Kidney glomerular epithelial cell (primary cell): ENCODE results near the gene SETD2.

ENCODE experiments used
- DNase-seq: peaks from one replicate; lab custom pipeline; 2025; lab: John Stamatoyannopoulos, UW

SETD2 gene

GRCh38 chr3:47009225-47010110 lies 154.4 kb downstream of the SETD2 start:
- peak; percentile 74 for DNase-seq

- no peak for DNase-seq
These were observed 155.1 kb downstream of the SETD2 start for GRCh38 chr3:47008851-47009224.

DNA sequence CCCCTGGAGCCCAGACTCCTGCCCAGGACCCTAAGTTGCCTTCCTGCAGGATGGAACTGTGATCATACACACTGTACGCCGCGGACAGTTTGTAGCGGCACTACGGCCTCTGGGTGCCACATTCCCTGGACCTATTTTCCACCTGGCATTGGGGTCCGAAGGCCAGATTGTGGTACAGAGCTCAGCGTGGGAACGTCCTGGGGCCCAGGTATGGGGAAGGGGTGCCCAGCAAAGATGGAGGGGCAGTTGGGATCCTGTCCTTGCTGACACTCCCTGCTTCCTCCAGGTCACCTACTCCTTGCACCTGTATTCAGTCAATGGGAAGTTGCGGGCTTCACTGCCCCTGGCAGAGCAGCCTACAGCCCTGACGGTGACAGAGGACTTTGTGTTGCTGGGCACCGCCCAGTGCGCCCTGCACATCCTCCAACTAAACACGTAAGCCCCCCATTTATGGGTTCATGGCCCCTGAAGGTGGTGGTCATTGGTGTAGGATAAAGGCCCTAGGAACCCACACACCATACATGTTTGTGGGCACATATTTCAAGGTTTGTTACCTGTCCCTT lies 155.6 kb downstream of the SETD2 start:
- DNase-seq, result no peak

- DNase-seq, result no peak
These were observed 156.3 kb downstream of the SETD2 start for GRCh38 chr3:47007482-47008233.

GRCh38 chr3:47007001-47007400 lies 156.9 kb downstream of the SETD2 start:
- DNase-seq, result no peak

GRCh38 chr3:47006145-47006651 lies 157.7 kb downstream of the SETD2 start:
- DNase-seq, result no peak

DNA sequence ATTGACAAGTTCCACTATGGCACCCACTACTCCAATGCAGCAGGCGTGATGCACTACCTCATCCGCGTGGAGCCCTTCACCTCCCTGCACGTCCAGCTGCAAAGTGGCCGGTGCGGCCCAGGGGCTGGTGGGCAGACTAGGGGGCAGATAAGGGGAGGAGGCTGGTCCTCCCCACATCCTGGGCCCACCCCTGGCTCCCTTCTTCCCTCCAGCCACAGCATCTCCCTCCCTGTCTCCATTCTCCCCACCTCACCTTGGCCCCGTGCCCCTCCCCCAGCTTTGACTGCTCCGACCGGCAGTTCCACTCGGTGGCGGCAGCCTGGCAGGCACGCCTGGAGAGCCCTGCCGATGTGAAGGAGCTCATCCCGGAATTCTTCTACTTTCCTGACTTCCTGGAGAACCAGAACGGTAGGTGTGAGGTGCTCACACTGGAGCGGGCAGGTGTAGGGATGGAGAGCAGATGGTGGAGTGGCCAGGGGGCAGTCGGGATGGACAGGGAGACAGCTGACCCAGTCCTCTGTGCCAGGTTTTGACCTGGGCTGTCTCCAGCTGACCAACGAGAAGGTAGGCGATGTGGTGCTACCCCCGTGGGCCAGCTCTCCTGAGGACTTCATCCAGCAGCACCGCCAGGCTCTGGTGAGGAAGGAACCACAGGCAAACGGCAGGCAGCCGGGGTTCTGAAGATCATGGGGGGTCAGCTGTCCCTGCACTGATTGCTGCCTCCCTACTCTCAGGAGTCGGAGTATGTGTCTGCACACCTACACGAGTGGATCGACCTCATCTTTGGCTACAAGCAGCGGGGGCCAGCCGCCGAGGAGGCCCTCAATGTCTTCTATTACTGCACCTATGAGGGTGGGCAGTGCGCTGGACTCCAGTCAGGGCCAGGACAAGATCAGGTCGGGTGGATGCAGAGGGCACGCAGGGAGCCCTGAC lies 158.4 kb downstream of the SETD2 start:
- no peak for DNase-seq

GRCh38 chr3:47004369-47005211 lies 159.3 kb downstream of the SETD2 start:
- no peak for DNase-seq

GRCh38 chr3:47003461-47004368 lies 160.2 kb downstream of the SETD2 start:
- DNase-seq, result no peak

DNA sequence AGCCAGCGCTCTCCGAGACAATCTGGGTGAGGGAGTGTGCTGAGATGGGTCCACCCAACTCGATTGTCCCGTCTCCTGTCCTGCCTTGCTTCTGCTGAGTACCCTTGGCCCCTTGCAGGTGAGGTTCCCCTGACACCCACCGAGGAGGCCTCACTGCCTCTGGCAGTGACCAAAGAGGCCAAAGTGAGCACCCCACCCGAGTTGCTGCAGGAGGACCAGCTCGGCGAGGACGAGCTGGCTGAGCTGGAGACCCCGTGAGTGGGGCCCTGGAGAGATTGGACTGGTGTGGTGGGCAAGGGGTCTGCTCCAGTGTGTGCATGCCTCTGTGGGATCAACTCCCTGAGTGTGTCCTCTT lies 160.9 kb downstream of the SETD2 start:
- DNase-seq, result no peak

DNA sequence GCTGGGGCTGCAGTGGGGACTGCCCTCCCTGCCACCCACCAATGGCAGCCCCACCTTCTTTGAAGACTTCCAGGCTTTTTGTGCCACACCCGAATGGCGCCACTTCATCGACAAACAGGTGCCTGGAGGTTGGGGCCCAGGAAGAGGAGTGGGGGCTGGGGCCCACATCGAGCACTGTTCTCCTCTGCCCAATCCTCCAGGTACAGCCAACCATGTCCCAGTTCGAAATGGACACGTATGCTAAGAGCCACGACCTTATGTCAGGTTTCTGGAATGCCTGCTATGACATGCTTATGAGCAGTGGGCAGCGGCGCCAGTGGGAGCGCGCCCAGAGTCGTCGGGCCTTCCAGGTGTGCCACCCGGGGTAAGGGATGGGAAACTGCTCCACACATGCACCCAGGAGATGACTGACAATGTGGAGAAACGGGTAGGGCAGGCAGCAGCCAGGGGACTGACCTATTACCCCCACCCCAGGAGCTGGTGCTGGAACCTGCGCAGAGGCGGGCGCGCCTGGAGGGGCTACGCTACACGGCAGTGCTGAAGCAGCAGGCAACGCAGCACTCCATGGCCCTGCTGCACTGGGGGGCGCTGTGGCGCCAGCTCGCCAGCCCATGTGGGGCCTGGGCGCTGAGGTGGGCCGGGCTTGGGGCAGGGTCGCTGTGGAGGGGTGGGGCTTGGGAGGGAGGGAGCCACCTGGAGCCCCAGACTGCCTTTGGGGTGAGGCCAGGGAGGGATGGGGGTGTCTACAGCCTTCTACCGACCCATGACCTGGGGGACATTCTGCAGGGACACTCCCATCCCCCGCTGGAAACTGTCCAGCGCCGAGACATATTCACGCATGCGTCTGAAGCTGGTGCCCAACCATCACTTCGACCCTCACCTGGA lies 161.5 kb downstream of the SETD2 start:
- no peak for DNase-seq

- DNase-seq, result no peak
These were observed 162.2 kb downstream of the SETD2 start for GRCh38 chr3:47001731-47002170.

DNA sequence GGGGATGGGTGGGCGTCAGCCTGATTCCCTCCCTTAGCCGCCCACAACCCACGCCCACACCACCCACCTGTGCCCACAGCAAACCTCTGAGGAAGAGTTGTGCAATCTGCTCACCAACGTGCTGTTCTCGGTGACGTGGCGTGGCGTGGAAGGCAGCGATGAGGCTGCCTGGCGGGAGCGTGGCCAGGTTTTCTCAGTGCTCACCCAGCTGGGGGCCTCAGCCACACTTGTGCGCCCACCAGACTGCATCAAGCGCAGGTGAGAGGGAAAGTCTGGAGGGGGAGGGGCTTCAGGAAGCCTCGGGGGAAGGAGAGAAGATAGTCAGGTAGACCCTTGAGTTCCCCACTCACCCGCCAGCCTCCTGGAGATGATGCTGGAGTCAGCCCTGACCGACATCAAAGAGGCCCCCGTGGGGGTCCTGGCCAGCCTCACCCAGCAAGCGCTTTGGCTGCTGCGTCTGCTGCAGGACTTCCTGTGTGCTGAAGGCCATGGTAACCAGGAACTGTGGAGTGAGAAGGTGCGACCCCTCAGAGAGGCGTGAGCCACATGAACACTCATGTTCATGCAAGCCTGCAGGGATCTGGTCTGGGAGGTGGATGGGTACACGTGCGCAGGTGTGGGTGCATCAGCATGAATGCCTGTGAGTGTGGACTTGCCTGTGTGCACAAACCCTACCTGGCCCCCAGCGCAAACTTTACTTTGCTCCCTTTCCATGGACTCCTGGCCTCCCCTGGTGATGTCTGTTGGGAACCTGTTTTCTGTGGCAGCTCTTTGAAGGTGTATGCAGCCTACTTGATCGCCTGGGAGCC lies 162.8 kb downstream of the SETD2 start:
- DNase-seq, result no peak

- DNase-seq, result no peak
These were observed 163.6 kb downstream of the SETD2 start for GRCh38 chr3:47000198-47000815.

GRCh38 chr3:46999516-47000197 lies 164.3 kb downstream of the SETD2 start:
- DNase-seq, result no peak

- no peak for DNase-seq
These were observed 164.9 kb downstream of the SETD2 start for GRCh38 chr3:46998852-46999515.
